Retinal pigment epithelial cell (primary cell): ENCODE data around the gene ITGAL.
A peak's percentile ranks its signal among the peaks of the same experiment; 100 is the strongest.

Experiments used
- DNase-seq: peaks from one replicate; pipeline ENCODE4 v3.0.0-alpha.2; 2010; ENCODE audit warnings: low read depth
- H3K4me3 ChIP-seq: 2 replicates; pipeline ENCODE4 v1.5.1; 2011; ENCODE audit warnings: mild to moderate bottlenecking, low read length, control low read depth, moderate library complexity
- CTCF ChIP-seq: conservative IDR thresholded peaks from 2 replicates; pipeline ENCODE4 v1.5.1; 2011; ENCODE audit warnings: low read depth, low read length, control low read depth, inconsistent platforms

The ITGAL gene

GRCh38 chr16:30472328-30472942 lies at the start of gene ITGAL:
TSS of gene ITGAL (plus strand) at chr16:30472742. CDS start at chr16:30472838, 96 bp downstream.
- DNase-seq = no peak
- no peak for TF ChIP-seq CTCF
- no peak within 1 kb of the TSS for H3K4me3 ChIP-seq

GRCh38 chr16:30428055-30428454 lies 44.5 kb upstream of the ITGAL start:
- DNase-seq = no peak
- no peak for TF ChIP-seq CTCF
- H3K4me3 ChIP-seq = no peak overlapping the region

GRCh38 chr16:30429418-30429677 lies 43.2 kb upstream of the ITGAL start:
- H3K4me3 ChIP-seq = peak overlapping the region; percentile 68
- TF ChIP-seq CTCF = no peak
- DNase-seq = no peak

GRCh38 chr16:30429678-30430427 lies 42.7 kb upstream of the ITGAL start, which contains the start of gene DCTPP1:
TSS of gene DCTPP1 (minus strand) at chr16:30430030. CDS start at chr16:30429980, 50 bp downstream.
- DNase-seq = peak; percentile 98
- peak; percentile 91 for TF ChIP-seq CTCF
- peak within 1 kb of the TSS; percentile 68 for H3K4me3 ChIP-seq

- DNase-seq = no peak
- no peak for TF ChIP-seq CTCF
- no peak overlapping the region for H3K4me3 ChIP-seq
Observed at GRCh38 chr16:30430428-30430970, 42.0 kb upstream of the ITGAL start.

GRCh38 chr16:30434852-30435251 lies 37.7 kb upstream of the ITGAL start:
- TF ChIP-seq CTCF = no peak
- H3K4me3 ChIP-seq = no peak overlapping the region
- DNase-seq = no peak
